Neural cell (in vitro differentiated cells): ENCODE results near the gene OSCP1. TPM values are rescaled to one million over a fixed set of nuclear protein-coding genes. Genes with fewer than 3 reads are reported as not detected.

Experiments used
- H2AFZ ChIP-seq: fragments of 200-600, 300-800 bp; sonication (generic), shearing (Covaris generic); 2 replicates; pipeline ENCODE4 v1.6.0; 2014; ENCODE audit warnings: low read depth, mild to moderate bottlenecking, antibody characterized with exemption, low read length, moderate library complexity
- H3F3A ChIP-seq: fragments of 200-600 bp; shearing (Covaris generic); 2 replicates; pipeline ENCODE4 v1.6.1; 2016; ENCODE audit warnings: mild to moderate bottlenecking, moderate library complexity, mixed read lengths, antibody characterized with exemption, low read length; ENCODE audit not compliant: insufficient read depth, poor library complexity, severe bottlenecking
- H3K27ac ChIP-seq: fragments of 200-600, 300-800 bp; sonication (generic), shearing (Covaris generic); 2 replicates; pipeline ENCODE4 v1.5.1; 2014; ENCODE audit warnings: mild to moderate bottlenecking, low read length, moderate library complexity
- H3K27me3 ChIP-seq: fragments of 300-800, 200-600 bp; sonication (generic), shearing (Covaris generic); 2 replicates; pipeline ENCODE4 v1.6.0; 2014; ENCODE audit warnings: mild to moderate bottlenecking, low read depth, low read length, moderate library complexity; ENCODE audit not compliant: insufficient read depth
- H3K36me3 ChIP-seq: fragments of 300-800, 200-600 bp; sonication (generic), shearing (Covaris generic); 2 replicates; pipeline ENCODE4 v1.5.1; 2014; ENCODE audit warnings: mild to moderate bottlenecking, antibody characterized with exemption, low read length, moderate library complexity; ENCODE audit not compliant: insufficient read depth
- H3K4me2 ChIP-seq: fragments of 300-800, 200-600 bp; sonication (generic), shearing (Covaris generic); 2 replicates; pipeline ENCODE4 v1.6.0; 2014; ENCODE audit warnings: mild to moderate bottlenecking, low read length
- H3K4me3 ChIP-seq: fragments of 300-800, 200-600 bp; sonication (generic), shearing (Covaris generic); 2 replicates; pipeline ENCODE4 v1.5.1; 2014; ENCODE audit warnings: mild to moderate bottlenecking, low read length, moderate library complexity
- H3K79me2 ChIP-seq: fragments of 200-600 bp; shearing (Covaris generic); replicated peaks from 2 replicates; pipeline ENCODE4 v1.6.0; 2014; ENCODE audit warnings: mild to moderate bottlenecking, low read length, moderate library complexity; ENCODE audit not compliant: insufficient read depth
- H3K9ac ChIP-seq: fragments of 300-800, 200-600 bp; sonication (generic), shearing (Covaris generic); 2 replicates; pipeline ENCODE4 v1.6.1; 2016; ENCODE audit warnings: mild to moderate bottlenecking, low read length, mixed read lengths
- H3K9me2 ChIP-seq: fragments of 200-600 bp; shearing (Covaris generic); 2 replicates; pipeline ENCODE4 v1.6.1; 2016; ENCODE audit warnings: mild to moderate bottlenecking, low read length, mixed read lengths; ENCODE audit not compliant: insufficient read depth
- H3K9me3 ChIP-seq: fragments of 200-600, 300-800 bp; sonication (generic), shearing (Covaris generic); 2 replicates; pipeline ENCODE4 v1.6.1; 2016; ENCODE audit warnings: mild to moderate bottlenecking, mixed run types, low read length, moderate library complexity, mixed read lengths
- H4K20me1 ChIP-seq: fragments of 200-600 bp; shearing (Covaris generic); 2 replicates; pipeline ENCODE4 v1.6.1; 2016; ENCODE audit warnings: mild to moderate bottlenecking, mixed run types; ENCODE audit not compliant: insufficient read depth
- CTCF ChIP-seq: fragments of 450-650 bp; IDR thresholded peaks from 2 replicates; pipeline ENCODE4 v1.5.1; 2014; ENCODE audit warnings: antibody characterized with exemption, mild to moderate bottlenecking, moderate library complexity; ENCODE audit not compliant: poor library complexity, severe bottlenecking
- EP300 ChIP-seq: fragments of 450-650 bp; conservative IDR thresholded peaks from 2 replicates; pipeline ENCODE4 v1.6.1; 2014; ENCODE audit warnings: antibody characterized with exemption, mild to moderate bottlenecking, moderate library complexity; ENCODE audit not compliant: poor library complexity, severe bottlenecking
- EZH2 ChIP-seq: fragments of 200-600, 300-800 bp; shearing (Covaris generic), sonication (generic); IDR thresholded peaks from 2 replicates; pipeline ENCODE4 v1.6.1; 2014; ENCODE audit warnings: antibody characterized with exemption, low read length, borderline replicate concordance, mild to moderate bottlenecking; ENCODE audit not compliant: insufficient read depth, poor library complexity, severe bottlenecking
- MXI1 ChIP-seq: fragments of 450-650 bp; conservative IDR thresholded peaks from 2 replicates; pipeline ENCODE4 v1.6.1; 2014; ENCODE audit warnings: antibody characterized with exemption, mild to moderate bottlenecking; ENCODE audit not compliant: poor library complexity, severe bottlenecking
- POLR2AphosphoS5 ChIP-seq: IDR thresholded peaks from 2 replicates; pipeline ENCODE4 v1.6.1; 2012
- RAD21 ChIP-seq: fragments of 450-650 bp; conservative IDR thresholded peaks from 2 replicates; pipeline ENCODE4 v1.6.1; 2014; ENCODE audit warnings: antibody characterized with exemption, mild to moderate bottlenecking, moderate library complexity
- REST ChIP-seq: IDR thresholded peaks from 2 replicates; pipeline ENCODE4 v1.6.1; 2012; ENCODE audit warnings: borderline replicate concordance
- SMC3 ChIP-seq: fragments of 450-650 bp; conservative IDR thresholded peaks from 2 replicates; pipeline ENCODE4 v1.6.1; 2014; ENCODE audit warnings: antibody characterized with exemption, mild to moderate bottlenecking, moderate library complexity; ENCODE audit not compliant: poor library complexity
- TAF1 ChIP-seq: IDR thresholded peaks from 2 replicates; pipeline ENCODE4 v1.6.1; 2012; ENCODE audit warnings: low read depth
- polyA plus RNA-seq: library from polyadenylated mRNA; depleted of rRNA; stranded (reverse); fragments of >200 nt; gene quantifications from 2 replicates; pipeline ENCODE4 v1.2.3, GENCODE V29; 2014

Gene OSCP1
- polyA plus RNA-seq, 1 donor from 2014 or later: 20.7 TPM

GRCh38 chr1:36446746-36447145 is 3.5 kb downstream of the OSCP1 start:
- Histone ChIP-seq H3K9me3 (no peaks in the 10 kb centered on the region), H3K9ac (no peak overlapping the region), H2AFZ (no peak overlapping the region), H3F3A (no peaks in the 10 kb centered on the region), H3K4me2 (no peak overlapping the region), H3K4me3 (no peak overlapping the region), H3K9me2 (no peaks in the 10 kb centered on the region), H3K36me3 (no peaks in the 10 kb centered on the region), H3K79me2 (peaks cover 9% of the 10 kb centered on the region), H4K20me1 (no peaks in the 10 kb centered on the region), H3K27ac (no peak overlapping the region), H3K27me3 (no peaks in the 10 kb centered on the region)
- no peak for TF ChIP-seq CTCF
- no peak for TF ChIP-seq EP300
- no peak for TF ChIP-seq EZH2
- no peak for TF ChIP-seq REST
- TF ChIP-seq RAD21: no peak
- no peak for TF ChIP-seq MXI1
- no peak for TF ChIP-seq POLR2AphosphoS5
- TF ChIP-seq TAF1: no peak
- TF ChIP-seq SMC3: no peak

GRCh38 chr1:36446271-36446670 is 4.0 kb downstream of the OSCP1 start:
- no peaks in the 10 kb centered on the region for H3K36me3 ChIP-seq
- H3K79me2 ChIP-seq: peaks cover 9% of the 10 kb centered on the region
- no peaks in the 10 kb centered on the region for H3K9me3 ChIP-seq
- no peaks in the 10 kb centered on the region for H3K9me2 ChIP-seq
- H4K20me1 ChIP-seq: no peaks in the 10 kb centered on the region
- no peak overlapping the region for H3K4me2 ChIP-seq
- TF ChIP-seq SMC3: peak; percentile 52
- TF ChIP-seq POLR2AphosphoS5: no peak
- TF ChIP-seq EP300: no peak
- TF ChIP-seq TAF1: no peak
- peak; percentile 57 for TF ChIP-seq CTCF
- peak; percentile 51 for TF ChIP-seq RAD21
- no peak for TF ChIP-seq REST
- no peak for TF ChIP-seq EZH2
- no peak overlapping the region for H2AFZ ChIP-seq
- no peak overlapping the region for H3K27ac ChIP-seq
- H3K9ac ChIP-seq: no peak overlapping the region
- H3F3A ChIP-seq: no peaks in the 10 kb centered on the region
- H3K27me3 ChIP-seq: no peaks in the 10 kb centered on the region
- H3K4me3 ChIP-seq: no peak overlapping the region
